Tibial nerve (tissue), 4 donors: ENCODE data around the gene SSR3.

Experiments
- EP300 ChIP-seq, 2 donors: sonication (generic); formaldehyde crosslinking; IDR thresholded peaks; one replicate each; pipeline ENCODE4 v1.6.1; 2017; ENCODE audit warnings: antibody characterized with exemption in 2 of 2, mild to moderate bottlenecking in 1 of 2
- POLR2A ChIP-seq, 2 donors: fragments of 450-650 bp; IDR thresholded peaks; one replicate each; pipeline ENCODE4 v1.6.1; 2017; ENCODE audit warnings: antibody characterized with exemption in 2 of 2, mild to moderate bottlenecking in 2 of 2, moderate library complexity in 2 of 2
- TF ChIP-seq, protein P1 (sequence below), 5 experiments: fragments of 200-600 bp in 3 of 5; fragments of 450-650 bp in 2 of 5; sonication (generic) in 3 of 5; IDR thresholded peaks; one replicate each; pipeline ENCODE4 v1.5.1; 2016 to 2019; ENCODE audit warnings: antibody characterized with exemption in 5 of 5, mild to moderate bottlenecking in 3 of 5, moderate library complexity in 2 of 5

DNA sequence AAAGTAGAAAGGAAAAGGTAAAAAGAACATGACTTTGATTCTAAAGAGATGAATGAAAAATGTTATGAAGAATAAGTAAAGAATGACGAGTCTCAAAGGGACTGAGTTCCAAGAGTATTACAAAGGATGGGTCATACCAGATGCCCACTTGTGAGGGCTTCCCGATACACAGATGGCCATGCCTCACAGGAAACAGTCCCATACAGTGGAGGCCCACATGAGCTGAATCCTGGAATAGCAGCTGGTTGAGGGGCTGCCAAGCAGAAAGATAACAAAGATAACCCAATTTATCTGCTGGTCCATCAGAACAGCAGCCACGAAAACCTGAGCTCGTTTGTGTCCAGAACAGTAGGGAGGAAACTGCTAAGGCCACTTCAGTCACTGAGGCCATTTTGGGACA lies 3.7 kb downstream of the SSR3 start:
- TF ChIP-seq, protein P1, sequence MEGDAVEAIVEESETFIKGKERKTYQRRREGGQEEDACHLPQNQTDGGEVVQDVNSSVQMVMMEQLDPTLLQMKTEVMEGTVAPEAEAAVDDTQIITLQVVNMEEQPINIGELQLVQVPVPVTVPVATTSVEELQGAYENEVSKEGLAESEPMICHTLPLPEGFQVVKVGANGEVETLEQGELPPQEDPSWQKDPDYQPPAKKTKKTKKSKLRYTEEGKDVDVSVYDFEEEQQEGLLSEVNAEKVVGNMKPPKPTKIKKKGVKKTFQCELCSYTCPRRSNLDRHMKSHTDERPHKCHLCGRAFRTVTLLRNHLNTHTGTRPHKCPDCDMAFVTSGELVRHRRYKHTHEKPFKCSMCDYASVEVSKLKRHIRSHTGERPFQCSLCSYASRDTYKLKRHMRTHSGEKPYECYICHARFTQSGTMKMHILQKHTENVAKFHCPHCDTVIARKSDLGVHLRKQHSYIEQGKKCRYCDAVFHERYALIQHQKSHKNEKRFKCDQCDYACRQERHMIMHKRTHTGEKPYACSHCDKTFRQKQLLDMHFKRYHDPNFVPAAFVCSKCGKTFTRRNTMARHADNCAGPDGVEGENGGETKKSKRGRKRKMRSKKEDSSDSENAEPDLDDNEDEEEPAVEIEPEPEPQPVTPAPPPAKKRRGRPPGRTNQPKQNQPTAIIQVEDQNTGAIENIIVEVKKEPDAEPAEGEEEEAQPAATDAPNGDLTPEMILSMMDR (IDR thresholded peaks at IDR 0.05) = no peak
- TF ChIP-seq POLR2A (IDR thresholded peaks at IDR 0.05) (no peak), EP300 (IDR thresholded peaks at IDR 0.05) (no peak)
